T-helper 1 cell treated with Interleukin-12 subunit alpha and Interleukin-12 subunit beta and Interleukin-4 antibody, amounts not matched to agents 30 μg/mL and 1 μg/mL, for 36 hours (primary cell): ENCODE measurements around the gene ABCA9.
"Not testable (repeated sequence)": the region's sequence is repeated elsewhere in the genome, so short reads cannot be mapped to it uniquely, and the experiment has no call there.

Experiments
- H3K27ac Mint-ChIP-seq: one replicate; pipeline ENCODE4 v1.8.0; 2021; ENCODE audit warnings: mild to moderate bottlenecking, mixed read lengths
- H3K27me3 Mint-ChIP-seq: one replicate; pipeline ENCODE4 v1.8.0; 2021; ENCODE audit warnings: low read depth, mixed read lengths
- H3K36me3 Mint-ChIP-seq: one replicate; pipeline ENCODE4 v1.8.0; 2021; ENCODE audit warnings: low read depth, mixed read lengths
- H3K4me1 Mint-ChIP-seq: one replicate; pipeline ENCODE4 v1.8.0; 2021; ENCODE audit warnings: low read depth, mixed read lengths
- H3K4me3 Mint-ChIP-seq: one replicate; pipeline ENCODE4 v1.8.0; 2021; ENCODE audit warnings: mild to moderate bottlenecking, moderate library complexity, mixed read lengths
- H3K9me3 Mint-ChIP-seq: one replicate; pipeline ENCODE4 v1.8.0; 2021; ENCODE audit warnings: mixed read lengths

The ABCA9 gene

GRCh38 chr17:69075823-69076222 lies 15.1 kb upstream of the ABCA9 start:
- H3K27ac Mint-ChIP-seq = no peak overlapping the region
- peaks cover 21% of the 10 kb centered on the region for H3K27me3 Mint-ChIP-seq
- H3K36me3 Mint-ChIP-seq = peaks cover 7% of the 10 kb centered on the region
- peaks cover 6% of the 10 kb centered on the region for H3K4me1 Mint-ChIP-seq
- peaks cover 21% of the 10 kb centered on the region for H3K9me3 Mint-ChIP-seq
- H3K4me3 Mint-ChIP-seq = no peak overlapping the region

- not testable (repeated sequence) for H3K27ac Mint-ChIP-seq, H3K4me3 Mint-ChIP-seq, H3K36me3 Mint-ChIP-seq, H3K4me1 Mint-ChIP-seq
- H3K27me3 Mint-ChIP-seq = peaks cover 21% of the 10 kb centered on the region
- H3K9me3 Mint-ChIP-seq = peaks cover 21% of the 10 kb centered on the region
Measured at GRCh38 chr17:69073392-69073791, 12.7 kb upstream of the ABCA9 start.

- H3K9me3 Mint-ChIP-seq = peaks cover 21% of the 10 kb centered on the region
- not testable (repeated sequence) for H3K4me1 Mint-ChIP-seq, H3K4me3 Mint-ChIP-seq, H3K36me3 Mint-ChIP-seq, H3K27ac Mint-ChIP-seq
- H3K27me3 Mint-ChIP-seq = peaks cover 21% of the 10 kb centered on the region
Measured at GRCh38 chr17:69072803-69073256, 12.1 kb upstream of the ABCA9 start.

GRCh38 chr17:69071233-69071586 lies 10.5 kb upstream of the ABCA9 start:
- Mint-ChIP-seq H3K27me3 (peaks cover 15% of the 10 kb centered on the region), H3K4me1 (peaks cover 12% of the 10 kb centered on the region), H3K9me3 (peaks cover 21% of the 10 kb centered on the region)
- not testable (repeated sequence) for H3K4me3 Mint-ChIP-seq, H3K36me3 Mint-ChIP-seq, H3K27ac Mint-ChIP-seq

- Mint-ChIP-seq H3K4me3 (peak overlapping the region; percentile 27), H3K27ac (peak overlapping the region; percentile 65), H3K9me3 (peaks cover 21% of the 10 kb centered on the region), H3K27me3 (peaks cover 20% of the 10 kb centered on the region), H3K4me1 (peaks cover 17% of the 10 kb centered on the region)
- H3K36me3 Mint-ChIP-seq = not testable (repeated sequence)
Measured at GRCh38 chr17:69070378-69071232, 9.9 kb upstream of the ABCA9 start.

- Mint-ChIP-seq H3K27me3 (peaks cover 21% of the 10 kb centered on the region), H3K4me1 (peaks cover 26% of the 10 kb centered on the region), H3K9me3 (peaks cover 20% of the 10 kb centered on the region), H3K4me3 (no peak overlapping the region), H3K27ac (no peak overlapping the region), H3K36me3 (peaks cover 7% of the 10 kb centered on the region)
Measured at GRCh38 chr17:69069226-69069750, 8.6 kb upstream of the ABCA9 start.

GRCh38 chr17:69067274-69068047 lies 6.7 kb upstream of the ABCA9 start:
- peaks cover 16% of the 10 kb centered on the region for H3K27me3 Mint-ChIP-seq
- peaks cover 26% of the 10 kb centered on the region for H3K4me1 Mint-ChIP-seq
- no peak overlapping the region for H3K27ac Mint-ChIP-seq
- H3K36me3 Mint-ChIP-seq = peaks cover 7% of the 10 kb centered on the region
- H3K4me3 Mint-ChIP-seq = no peak overlapping the region
- H3K9me3 Mint-ChIP-seq = peaks cover 14% of the 10 kb centered on the region

- peak overlapping the region; percentile 36 for H3K4me3 Mint-ChIP-seq
- H3K27me3 Mint-ChIP-seq = peaks cover 20% of the 10 kb centered on the region
- H3K36me3 Mint-ChIP-seq = peaks cover 2% of the 10 kb centered on the region
- H3K27ac Mint-ChIP-seq = peak overlapping the region; percentile 34
- peaks cover 8% of the 10 kb centered on the region for H3K9me3 Mint-ChIP-seq
- peaks cover 26% of the 10 kb centered on the region for H3K4me1 Mint-ChIP-seq
Measured at GRCh38 chr17:69066482-69066881, 5.8 kb upstream of the ABCA9 start.

GRCh38 chr17:69065113-69065512 lies 4.4 kb upstream of the ABCA9 start:
- H3K4me3 Mint-ChIP-seq = no peak overlapping the region
- no peak overlapping the region for H3K27ac Mint-ChIP-seq
- H3K4me1 Mint-ChIP-seq = peaks cover 19% of the 10 kb centered on the region
- no peaks in the 10 kb centered on the region for H3K36me3 Mint-ChIP-seq
- peaks cover 20% of the 10 kb centered on the region for H3K27me3 Mint-ChIP-seq
- peaks cover 5% of the 10 kb centered on the region for H3K9me3 Mint-ChIP-seq

- peaks cover 5% of the 10 kb centered on the region for H3K9me3 Mint-ChIP-seq
- H3K36me3 Mint-ChIP-seq = no peaks in the 10 kb centered on the region
- no peak overlapping the region for H3K4me3 Mint-ChIP-seq
- peaks cover 20% of the 10 kb centered on the region for H3K27me3 Mint-ChIP-seq
- H3K4me1 Mint-ChIP-seq = peaks cover 19% of the 10 kb centered on the region
- no peak overlapping the region for H3K27ac Mint-ChIP-seq
Measured at GRCh38 chr17:69064476-69064875, 3.7 kb upstream of the ABCA9 start.

- peaks cover 20% of the 10 kb centered on the region for H3K27me3 Mint-ChIP-seq
Measured at GRCh38 chr17:69064001-69064400, 3.3 kb upstream of the ABCA9 start.

GRCh38 chr17:69062860-69063581 lies 2.3 kb upstream of the ABCA9 start:
- peaks cover 5% of the 10 kb centered on the region for H3K9me3 Mint-ChIP-seq
- H3K4me1 Mint-ChIP-seq = peaks cover 19% of the 10 kb centered on the region
- H3K36me3 Mint-ChIP-seq = no peaks in the 10 kb centered on the region
- H3K27me3 Mint-ChIP-seq = peaks cover 20% of the 10 kb centered on the region
- H3K4me3 Mint-ChIP-seq = no peak overlapping the region
- H3K27ac Mint-ChIP-seq = no peak overlapping the region

More at GRCh38 chr17:69064001-69064400, 3.3 kb upstream of the ABCA9 start:
- no peak overlapping the region for H3K27ac Mint-ChIP-seq
- H3K9me3 Mint-ChIP-seq = peaks cover 5% of the 10 kb centered on the region
- peaks cover 19% of the 10 kb centered on the region for H3K4me1 Mint-ChIP-seq
- no peak overlapping the region for H3K4me3 Mint-ChIP-seq
- H3K36me3 Mint-ChIP-seq = no peaks in the 10 kb centered on the region

GRCh38 chr17:69061721-69062556 lies 1.2 kb upstream of the ABCA9 start:
- H3K36me3 Mint-ChIP-seq = no peaks in the 10 kb centered on the region
- peaks cover 19% of the 10 kb centered on the region for H3K4me1 Mint-ChIP-seq
- no peak overlapping the region for H3K27ac Mint-ChIP-seq
- H3K9me3 Mint-ChIP-seq = peaks cover 5% of the 10 kb centered on the region
- no peak overlapping the region for H3K4me3 Mint-ChIP-seq
- peaks cover 20% of the 10 kb centered on the region for H3K27me3 Mint-ChIP-seq
